ENCODE results near the gene OR2K2.
"Not testable (repeated sequence)": the region's sequence is repeated elsewhere in the genome, so short reads cannot be mapped to it uniquely, and the experiment has no call there.

The OR2K2 gene

DNA sequence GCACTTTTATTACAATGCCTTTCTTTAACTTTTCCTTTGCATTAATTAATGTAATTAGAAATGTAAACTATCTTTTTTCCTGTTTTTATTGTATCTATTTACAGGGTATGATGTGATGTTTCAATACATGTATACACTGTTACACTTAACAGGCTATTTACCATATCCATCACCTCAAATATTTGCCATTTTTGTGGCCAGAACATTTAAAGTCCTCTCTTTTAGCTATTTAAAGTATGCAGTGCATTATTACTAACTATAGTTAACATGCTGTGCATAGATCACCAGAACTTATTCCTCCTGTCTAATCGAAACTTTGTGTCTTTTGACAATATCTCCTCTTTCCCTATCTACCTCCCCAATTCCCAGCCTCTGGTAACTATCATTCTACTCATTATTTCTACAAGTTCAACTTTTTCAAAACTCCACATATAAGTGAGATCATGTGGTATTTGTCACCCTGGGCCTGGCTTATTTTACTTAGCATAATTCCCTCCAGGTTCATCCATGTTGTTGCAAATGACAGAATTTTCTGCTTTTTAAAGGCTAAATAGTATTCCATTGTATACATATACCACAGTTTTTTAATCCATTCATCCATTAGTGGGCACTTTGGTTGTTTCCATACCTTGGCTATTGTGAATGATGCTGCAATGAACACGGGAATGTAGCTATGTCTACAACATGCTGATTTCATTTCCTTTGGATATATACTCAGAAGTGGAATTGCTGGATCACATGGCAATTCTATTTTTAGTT lies 32.8 kb downstream of the OR2K2 start:
- no peak for DNase-seq

DNA sequence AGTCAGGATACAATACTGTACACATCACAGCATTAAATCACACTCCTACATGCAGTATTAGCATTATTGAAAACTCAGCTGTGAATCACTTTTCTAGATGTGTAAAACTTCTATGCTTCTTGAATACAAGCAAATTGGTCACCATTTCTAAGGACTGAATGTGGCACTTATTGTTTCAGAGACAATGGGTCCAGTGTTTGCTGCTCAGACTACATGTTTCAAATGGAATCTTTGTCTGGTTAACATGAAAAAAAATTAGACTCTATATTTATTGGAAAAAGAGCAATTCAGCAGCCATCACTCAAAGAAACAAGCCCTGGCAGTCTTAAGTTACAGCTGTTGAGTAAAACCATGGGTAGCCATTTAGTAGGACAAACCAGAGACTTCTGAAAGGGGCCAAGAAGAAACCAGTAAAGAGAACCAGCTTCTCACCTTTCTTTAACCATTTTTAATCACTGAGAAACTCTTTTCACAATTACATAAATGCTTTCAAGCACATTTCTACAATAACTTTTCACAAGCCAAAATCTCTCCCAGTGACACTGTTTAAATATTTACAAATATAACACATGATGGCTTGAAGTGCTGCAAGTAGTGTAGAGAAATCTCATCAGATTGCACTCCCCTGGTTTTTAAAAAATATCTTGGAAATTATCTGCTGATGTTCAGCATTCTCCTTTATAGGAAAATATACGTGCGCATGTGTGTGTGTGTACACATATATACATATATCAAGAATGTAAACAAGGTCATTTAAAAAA lies 35.2 kb downstream of the OR2K2 start:
- DNase-seq, result no peak

DNA sequence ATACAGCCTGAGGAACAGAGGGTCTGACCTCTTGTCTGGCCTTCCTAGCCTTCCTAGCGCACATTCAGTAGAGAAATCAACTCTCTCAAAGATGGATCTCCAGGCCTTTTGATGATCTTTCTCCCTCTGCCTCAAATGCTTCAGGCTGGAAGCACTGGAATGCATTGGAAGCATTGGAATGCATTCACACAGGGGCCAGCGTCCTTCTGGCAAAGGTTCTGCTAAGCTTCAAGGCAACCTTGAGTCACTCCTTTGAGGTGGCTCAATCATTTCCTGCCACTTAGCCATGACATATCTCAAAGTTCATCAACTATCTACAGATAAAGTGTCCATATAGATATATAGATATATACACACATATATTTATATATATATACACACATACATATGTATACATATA lies 42.9 kb downstream of the OR2K2 start:
- no peak for DNase-seq

DNA sequence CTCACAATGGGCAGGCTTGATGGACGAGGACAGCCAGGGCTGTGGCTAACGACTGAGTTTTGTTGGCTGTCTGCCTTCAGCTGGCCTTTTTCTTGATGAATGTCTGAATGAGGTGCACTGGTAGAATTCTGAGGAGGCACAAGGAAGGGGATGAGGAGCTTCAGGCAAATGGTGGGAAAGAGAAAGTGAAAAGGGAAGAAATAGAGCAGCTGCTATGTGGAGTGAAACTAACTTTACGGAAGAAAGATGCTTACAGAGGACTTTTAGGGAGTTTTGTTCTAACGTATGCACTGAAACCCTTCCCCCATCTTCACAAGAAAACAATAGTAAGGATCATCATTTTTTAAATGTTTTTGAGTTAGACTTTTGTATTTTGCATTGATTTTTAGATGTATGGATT lies 45.3 kb downstream of the OR2K2 start:
- no peak for DNase-seq

DNA sequence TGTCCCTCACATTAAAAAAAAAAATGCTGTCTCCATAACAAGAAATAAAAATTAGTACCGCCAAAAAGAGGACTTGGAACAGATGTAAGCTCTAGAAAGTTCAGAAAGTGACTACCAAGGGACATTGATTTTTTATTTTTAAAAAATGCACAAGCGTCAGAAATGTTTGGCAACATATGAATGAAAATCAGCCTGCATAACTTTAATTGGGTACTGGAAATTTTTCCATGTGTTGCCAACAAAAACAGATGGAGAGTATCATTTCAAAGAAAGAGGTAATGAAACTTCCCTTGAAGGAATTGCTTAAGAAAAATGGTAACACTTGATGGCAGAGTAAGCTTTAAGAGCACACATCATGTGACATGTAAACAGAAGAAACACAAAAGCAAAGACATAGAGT lies 47.2 kb downstream of the OR2K2 start:
- no peak for DNase-seq

DNA sequence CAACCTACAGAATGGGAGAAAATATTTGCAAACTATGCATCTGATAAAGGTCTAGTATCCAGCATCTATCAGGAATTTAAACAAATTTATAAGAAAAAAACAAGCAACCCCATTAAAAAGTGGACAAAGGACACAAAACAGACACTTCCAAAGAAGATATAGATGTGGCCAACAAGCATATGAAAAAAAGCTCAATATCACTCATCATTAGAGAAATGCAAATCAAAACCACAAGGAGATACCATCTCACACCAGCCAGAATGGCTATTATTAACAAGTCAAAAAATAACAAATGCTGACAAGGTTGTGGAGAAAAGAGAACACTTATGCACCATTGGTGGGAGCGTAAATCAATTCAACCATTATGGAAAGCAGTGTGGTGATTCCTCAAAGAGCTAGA lies 49.2 kb downstream of the OR2K2 start:
- not testable (repeated sequence) for DNase-seq

Measured in activated CD4-positive, CD25-positive, alpha-beta regulatory T cell treated with anti-CD3 and anti-CD28 coated beads, Interleukin-2, amount 50 U/mL, for 72 hours (primary cell).